Head of caudate nucleus (tissue), 42 donors: ENCODE results near the gene DUSP9.
"Not testable (repeated sequence)": the region's sequence is repeated elsewhere in the genome, so short reads cannot be mapped to it uniquely, and the experiment has no call there.

Experiments used
- DNase-seq, 42 donors: peaks; one replicate each; pipeline versions ENCODE4 v3.0.0 to v3.0.0-alpha.2; 2020 to 2021; ENCODE audit warnings: mixed read lengths in 7 of 42
- intact Hi-C: fragments of 100-400 bp; cut with DNase I; formaldehyde crosslinking; loops from one replicate; pipeline ENCODE4 v1.15.0; 2022

The DUSP9 gene

DNA sequence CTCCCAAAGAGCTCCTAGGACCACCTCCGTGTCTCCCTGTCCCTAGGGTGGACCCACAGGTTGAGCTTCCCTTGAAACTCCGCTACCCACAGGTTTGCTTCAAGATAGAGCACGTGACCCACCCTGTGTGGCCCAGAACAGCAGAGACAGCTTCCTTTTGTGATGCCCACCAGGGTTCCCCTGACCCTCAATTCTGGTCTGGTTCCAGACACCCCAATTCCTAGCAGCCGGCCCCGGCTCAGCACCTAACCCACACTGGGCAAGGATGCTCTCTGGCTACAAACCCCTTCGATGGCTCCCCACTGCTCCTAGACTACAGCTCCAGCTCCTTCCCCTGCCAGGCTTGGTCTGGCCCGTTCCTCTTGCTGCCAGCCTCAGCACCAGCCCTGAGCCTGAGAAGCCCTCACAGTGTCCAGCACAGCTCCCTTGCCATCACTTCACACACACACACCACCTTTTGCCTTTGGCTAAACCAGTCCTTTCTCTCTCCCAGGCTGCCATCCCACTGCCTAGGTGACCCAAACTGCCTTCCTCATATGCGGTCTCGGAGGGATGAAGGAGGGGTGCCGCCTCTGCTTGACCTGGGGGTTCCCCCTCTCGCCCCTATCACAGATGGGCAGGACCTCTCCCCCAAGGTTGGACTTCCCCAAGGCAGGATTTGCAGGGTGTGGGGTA lies 20.4 kb downstream of the DUSP9 start:
- intact Hi-C loops = loop anchor here (5.0 to 10.0 kb wide), 3 partner anchors 60 to 703 kb away; no protein-coding TSS in a partner anchor

GRCh38 chrX:153667956-153668396 lies 21.0 kb downstream of the DUSP9 start:
- intact Hi-C loops = loop anchor here (5.0 to 10.0 kb wide), 3 partner anchors 61 to 703 kb away; no protein-coding TSS in a partner anchor
- peak; percentile 64 to 96 (median 89) for DNase-seq

More for the DNA sequence above, 20.4 kb downstream of the DUSP9 start:
- DNase-seq = peak in 2 of 42 donors; percentile 13 to 31

GRCh38 chrX:153668423-153669173 lies 21.6 kb downstream of the DUSP9 start:
- intact Hi-C loops = loop anchor here (5.0 to 10.0 kb wide), 3 partner anchors 61 to 704 kb away; no protein-coding TSS in a partner anchor
- DNase-seq = peak in 5 of 42 donors; percentile 14 to 42 (median 32)

DNA sequence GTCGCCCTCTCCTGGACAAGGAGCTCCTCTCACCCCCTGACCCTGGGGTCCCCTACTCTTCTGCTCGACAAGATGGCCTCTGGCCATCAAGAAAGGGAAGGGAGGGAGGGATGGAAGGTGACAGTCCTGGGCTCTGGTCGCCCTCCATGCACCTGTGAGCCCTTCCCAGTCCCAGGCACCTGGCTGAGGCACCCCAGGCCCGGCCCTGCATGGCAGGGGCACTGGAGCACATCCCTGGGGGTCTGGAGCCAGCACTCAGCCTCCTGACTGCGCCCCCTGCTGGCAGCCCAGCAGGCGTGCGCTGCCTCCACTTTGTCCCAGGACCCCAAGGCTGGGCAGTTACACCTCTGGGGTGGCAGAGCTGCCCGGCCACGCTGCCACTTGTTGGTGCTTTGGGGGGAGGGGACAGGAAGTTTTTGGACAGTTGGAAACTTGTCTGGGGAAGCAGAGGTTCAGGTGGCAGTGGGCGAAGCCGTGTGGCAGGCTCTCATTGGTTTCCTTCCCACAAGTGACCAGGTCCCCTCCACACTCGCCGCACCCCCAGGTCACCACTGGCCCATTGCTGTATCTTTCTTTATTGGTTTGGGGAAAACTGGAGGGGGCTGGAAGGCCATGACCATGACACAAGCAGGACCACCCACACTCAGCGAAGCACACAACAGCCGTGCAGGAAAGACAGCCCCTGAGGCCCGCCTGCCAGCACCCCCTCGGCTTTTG lies 22.3 kb downstream of the DUSP9 start:
- peak in 10 of 42 donors; percentile 8 to 62 (median 48) for DNase-seq
- intact Hi-C loops = loop anchor here (5.0 to 10.0 kb wide), 3 partner anchors 62 to 705 kb away; no protein-coding TSS in a partner anchor

DNA sequence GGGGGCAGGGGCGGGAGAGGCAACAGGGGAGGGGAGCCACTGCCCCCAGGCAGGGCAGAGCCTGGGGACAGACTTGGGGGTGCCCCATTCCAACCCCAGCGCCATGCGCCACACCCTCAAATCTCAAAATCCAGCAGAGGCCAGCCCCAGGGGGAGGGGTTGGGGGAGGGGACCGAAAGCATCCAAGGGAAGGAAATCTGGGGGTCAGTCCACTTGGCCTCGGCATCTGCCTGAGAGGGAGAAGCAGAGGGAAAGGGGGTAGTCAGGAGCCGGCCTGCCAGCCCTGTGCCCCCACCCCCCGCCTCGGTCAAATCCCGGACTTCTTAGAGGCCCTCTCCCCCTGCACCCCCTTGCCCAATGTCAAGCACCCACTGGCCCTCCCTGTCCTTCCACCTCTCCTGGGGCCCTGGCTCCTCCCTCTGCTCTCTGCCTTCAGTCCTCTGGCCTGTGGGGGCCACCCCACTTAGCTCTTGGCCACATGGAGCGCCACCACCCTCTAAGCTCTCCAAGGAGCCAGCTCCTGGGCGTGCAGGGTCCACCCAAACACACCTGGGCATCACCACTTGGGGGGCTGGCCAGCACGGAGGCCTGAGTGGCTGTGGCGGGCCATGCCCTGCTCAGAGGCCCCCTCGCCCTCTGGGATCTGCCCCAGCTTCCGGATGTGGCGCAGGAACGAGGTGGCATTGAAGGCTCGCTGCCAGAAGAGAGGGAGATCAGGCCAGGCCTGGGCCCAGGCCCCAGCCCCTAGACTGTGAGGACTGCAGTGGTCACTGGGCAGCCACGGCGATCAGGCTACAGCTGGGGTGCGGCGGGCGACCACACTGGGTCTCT lies 23.1 kb downstream of the DUSP9 start:
- peak in 5 of 42 donors; percentile 8 to 24 (median 15) for DNase-seq
- intact Hi-C loops = loop anchor here (5.0 to 10.0 kb wide), 3 partner anchors 63 to 705 kb away; no protein-coding TSS in a partner anchor

GRCh38 chrX:153670748-153671588 lies 24.0 kb downstream of the DUSP9 start:
- DNase-seq = peak in 7 of 42 donors; percentile 11 to 28 (median 19)
- intact Hi-C loops = no loop called here

GRCh38 chrX:153671589-153672530 lies 24.9 kb downstream of the DUSP9 start:
- intact Hi-C loops = no loop called here
- DNase-seq = peak in 6 of 42 donors; percentile 10 to 27 (median 22)

DNA sequence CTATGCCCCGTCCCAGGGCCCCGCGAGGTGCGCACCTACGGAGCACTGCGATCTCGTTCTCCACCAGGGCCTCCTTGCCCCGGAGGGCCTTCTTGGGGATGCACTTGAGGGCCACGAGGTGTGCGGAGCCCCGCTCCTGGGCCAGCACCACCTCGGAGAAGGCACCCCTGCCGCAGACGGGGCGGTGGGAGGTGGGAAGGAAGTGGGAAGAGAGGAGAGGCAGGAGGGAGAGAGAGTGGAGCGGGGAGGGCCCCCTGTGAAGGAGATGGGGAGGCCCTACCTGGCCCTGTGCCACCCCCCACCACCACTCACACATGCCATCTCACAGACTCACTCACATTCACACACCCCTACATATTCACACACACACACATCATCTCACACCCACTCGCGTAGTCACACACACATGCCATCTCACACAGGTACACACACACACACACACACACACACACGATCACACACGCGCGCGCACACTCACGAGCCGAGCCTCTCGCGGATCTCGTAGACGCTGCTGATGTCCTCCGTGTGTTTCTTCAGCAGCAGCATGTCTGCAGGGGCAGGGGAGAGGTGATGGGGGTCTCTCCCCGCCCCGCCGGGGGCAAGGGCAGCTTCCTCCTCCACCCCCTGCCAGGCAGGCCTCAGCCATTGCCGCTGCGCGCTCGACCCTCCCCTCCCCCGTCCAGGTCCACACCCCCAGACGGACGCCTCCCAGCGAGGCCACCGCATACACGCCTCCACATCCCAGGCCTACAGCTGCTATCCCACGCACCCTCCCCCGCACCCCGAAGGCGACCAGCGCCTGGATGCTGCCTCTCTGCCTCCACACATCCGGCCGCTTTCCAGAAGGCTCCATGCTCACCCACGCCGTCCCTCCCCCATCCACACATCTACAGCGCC lies 25.8 kb downstream of the DUSP9 start:
- intact Hi-C loops = no loop called here
- DNase-seq = peak in 14 of 42 donors; percentile 7 to 43 (median 30)

- DNase-seq = peak in 8 of 42 donors; percentile 8 to 41 (median 28)
- intact Hi-C loops = no loop called here
These were observed 26.6 kb downstream of the DUSP9 start, which contains the start of gene PNCK for GRCh38 chrX:153673428-153674218. Gene PNCK (minus strand): TSS chrX:153673813. CDS start chrX:153673076, 737 bp downstream.

- intact Hi-C loops = no loop called here
- peak in 5 of 42 donors; percentile 14 to 28 (median 23) for DNase-seq
These were observed 27.3 kb downstream of the DUSP9 start for GRCh38 chrX:153674219-153674851.

DNA sequence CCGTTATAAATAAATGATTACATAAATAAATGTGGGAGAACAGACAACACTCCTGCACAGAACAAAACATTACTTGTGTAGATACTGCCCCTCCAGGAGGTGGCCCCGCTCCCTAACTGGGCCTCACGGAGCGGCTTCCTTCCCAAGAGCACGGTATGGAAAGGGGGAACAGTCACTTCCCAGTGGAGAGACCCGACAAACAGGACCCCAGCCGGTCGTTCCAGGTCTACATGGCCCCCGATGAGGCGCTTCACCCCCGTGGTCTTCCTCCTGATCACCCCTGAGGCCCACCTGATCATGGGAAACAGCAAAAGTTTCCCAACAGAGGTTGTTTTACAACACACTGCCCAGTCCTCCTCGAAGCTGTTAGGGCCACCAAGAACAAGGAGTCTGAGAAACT lies 34.2 kb downstream of the DUSP9 start:
- intact Hi-C loops = no loop called here
- DNase-seq = peak in 9 of 42 donors; percentile 1 to 28 (median 12)

DNA sequence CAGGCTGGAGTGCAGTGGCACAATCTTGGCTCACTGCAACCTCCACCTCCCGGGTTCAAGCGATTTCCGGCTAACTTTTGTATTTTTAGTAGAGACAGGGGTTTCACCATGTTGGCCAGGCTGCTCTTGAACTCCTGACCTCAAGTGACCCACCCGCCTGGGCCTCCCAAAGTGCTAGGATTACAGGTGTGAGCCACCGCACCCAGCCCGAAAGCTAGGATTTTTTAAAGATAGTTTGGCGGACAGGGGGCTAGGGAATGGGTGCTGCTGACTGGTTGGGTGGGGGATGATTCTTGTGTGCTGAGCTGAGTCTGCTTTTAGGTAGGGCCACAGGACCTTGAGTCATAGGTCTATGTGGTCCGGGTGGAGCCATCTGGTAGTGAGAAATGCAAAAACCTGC lies 36.5 kb downstream of the DUSP9 start:
- DNase-seq = peak in 3 of 42 donors; percentile 1 to 10 (median 5)
- intact Hi-C loops = not testable (repeated sequence)

DNA sequence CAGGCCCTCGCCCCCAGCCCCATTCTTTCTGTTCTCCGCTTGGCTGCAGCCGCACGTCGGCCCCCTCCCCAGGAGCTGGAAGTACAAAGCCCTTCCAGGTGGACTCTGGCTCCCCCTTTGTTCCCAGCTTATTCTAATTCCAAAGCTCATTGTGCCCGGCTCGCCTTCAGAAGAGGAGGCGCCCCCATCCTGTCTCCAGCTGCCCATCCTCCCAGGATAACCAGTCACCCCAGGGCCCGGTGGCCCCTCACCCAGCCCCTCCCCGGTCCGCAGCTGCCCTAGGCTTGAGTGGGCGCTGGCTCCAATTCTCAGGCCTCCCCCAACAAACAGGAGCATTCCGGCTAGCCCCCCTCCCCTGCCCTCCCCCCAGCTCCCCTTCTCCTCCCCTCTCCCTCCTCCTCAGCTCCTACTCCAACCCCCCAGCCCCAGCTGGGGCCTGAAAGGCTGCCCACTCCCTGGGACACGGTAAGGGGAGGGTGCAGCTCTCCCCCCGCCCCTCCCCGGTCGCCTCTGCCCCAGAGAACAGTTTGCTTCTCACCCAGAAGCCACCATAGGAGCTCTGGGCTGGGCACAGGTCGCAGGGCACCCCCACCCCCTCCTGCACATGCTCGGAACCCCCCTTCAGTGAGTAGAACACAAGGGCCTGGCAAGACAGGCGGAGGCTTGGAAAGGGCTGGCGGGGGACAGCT lies 37.6 kb downstream of the DUSP9 start:
- DNase-seq = peak in 10 of 42 donors; percentile 1 to 23 (median 7)
- intact Hi-C loops = no loop called here
